Testis (tissue), 2 donors: ENCODE data around the gene RHOV.

Experiments
- POLR2A ChIP-seq: fragments of 450-650 bp; IDR thresholded peaks from one replicate; pipeline ENCODE4 v1.6.1; 2017; ENCODE audit warnings: antibody characterized with exemption, mild to moderate bottlenecking, moderate library complexity
- TF ChIP-seq, protein P1 (sequence below), 3 experiments: fragments of 450-650 bp in 2 of 3; fragments of 200-600 bp in 1 of 3; sonication (generic) in 1 of 3; IDR thresholded peaks; one replicate each; pipeline ENCODE4 v1.5.1; 2016 to 2019; ENCODE audit warnings: antibody characterized with exemption in 3 of 3, mild to moderate bottlenecking in 2 of 3, moderate library complexity in 1 of 3

DNA sequence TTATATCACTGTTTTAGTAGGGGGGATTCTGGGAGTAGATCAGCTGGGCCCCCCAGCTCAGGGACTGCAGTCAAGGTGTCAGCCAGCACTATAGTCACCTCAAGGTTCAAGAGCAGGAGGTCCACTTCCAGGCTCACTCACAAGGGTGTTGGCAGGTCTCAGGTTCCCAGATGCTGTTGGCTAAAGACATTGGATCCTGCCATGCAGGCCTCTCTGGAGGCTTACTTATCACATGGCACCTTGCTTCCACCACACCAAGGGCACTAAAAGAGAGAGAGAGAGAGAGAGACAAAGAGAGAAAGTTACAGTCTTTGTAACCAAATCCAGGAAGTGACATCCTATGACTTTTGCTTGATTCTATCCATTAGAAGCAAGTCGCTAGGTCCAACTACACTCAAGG lies 38.0 kb downstream of the RHOV start:
- TF ChIP-seq, protein P1, sequence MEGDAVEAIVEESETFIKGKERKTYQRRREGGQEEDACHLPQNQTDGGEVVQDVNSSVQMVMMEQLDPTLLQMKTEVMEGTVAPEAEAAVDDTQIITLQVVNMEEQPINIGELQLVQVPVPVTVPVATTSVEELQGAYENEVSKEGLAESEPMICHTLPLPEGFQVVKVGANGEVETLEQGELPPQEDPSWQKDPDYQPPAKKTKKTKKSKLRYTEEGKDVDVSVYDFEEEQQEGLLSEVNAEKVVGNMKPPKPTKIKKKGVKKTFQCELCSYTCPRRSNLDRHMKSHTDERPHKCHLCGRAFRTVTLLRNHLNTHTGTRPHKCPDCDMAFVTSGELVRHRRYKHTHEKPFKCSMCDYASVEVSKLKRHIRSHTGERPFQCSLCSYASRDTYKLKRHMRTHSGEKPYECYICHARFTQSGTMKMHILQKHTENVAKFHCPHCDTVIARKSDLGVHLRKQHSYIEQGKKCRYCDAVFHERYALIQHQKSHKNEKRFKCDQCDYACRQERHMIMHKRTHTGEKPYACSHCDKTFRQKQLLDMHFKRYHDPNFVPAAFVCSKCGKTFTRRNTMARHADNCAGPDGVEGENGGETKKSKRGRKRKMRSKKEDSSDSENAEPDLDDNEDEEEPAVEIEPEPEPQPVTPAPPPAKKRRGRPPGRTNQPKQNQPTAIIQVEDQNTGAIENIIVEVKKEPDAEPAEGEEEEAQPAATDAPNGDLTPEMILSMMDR (IDR thresholded peaks at IDR 0.05): no peak
- no peak for TF ChIP-seq POLR2A
